Stimulated activated naive CD4-positive, alpha-beta T cell (primary cell): ENCODE measurements around the gene GAS2.

Source experiments
- DNase-seq, 6 experiments: peaks; one replicate each; lab custom pipeline; 2025; lab: John Stamatoyannopoulos, UW

GAS2 gene

DNA sequence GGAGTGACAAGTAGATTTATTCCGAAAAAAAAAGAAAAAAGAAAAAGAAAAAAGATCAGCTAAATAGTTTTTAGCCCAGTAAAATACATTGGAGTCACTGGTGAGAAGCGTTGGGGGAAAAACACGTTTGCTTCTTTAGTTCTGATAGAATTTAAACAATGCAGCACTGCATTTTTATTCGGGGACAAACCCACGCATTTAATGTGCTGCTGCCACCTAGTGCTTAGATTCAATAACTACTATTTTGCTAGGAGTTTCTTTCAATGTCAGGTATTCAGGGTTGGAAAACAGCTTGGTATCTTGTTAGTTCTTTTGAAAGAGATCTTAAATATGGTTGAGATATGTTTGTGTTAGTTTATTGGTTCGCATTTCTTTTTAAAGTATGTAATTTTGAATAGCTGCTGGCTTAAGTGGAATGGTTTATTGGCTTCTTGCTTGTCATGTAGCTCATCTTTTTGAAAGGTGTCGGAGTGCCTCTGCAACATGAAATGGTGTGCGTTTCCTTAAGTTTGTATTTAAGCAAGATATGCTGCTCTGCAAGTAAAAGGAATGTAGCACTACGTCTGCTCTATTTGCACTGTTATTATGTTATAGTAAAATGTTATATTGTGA, 121.2 kb downstream of the GAS2 start:
- DNase-seq = peak in 4 of 6 experiments; percentile 2 to 63 (median 27)

DNA sequence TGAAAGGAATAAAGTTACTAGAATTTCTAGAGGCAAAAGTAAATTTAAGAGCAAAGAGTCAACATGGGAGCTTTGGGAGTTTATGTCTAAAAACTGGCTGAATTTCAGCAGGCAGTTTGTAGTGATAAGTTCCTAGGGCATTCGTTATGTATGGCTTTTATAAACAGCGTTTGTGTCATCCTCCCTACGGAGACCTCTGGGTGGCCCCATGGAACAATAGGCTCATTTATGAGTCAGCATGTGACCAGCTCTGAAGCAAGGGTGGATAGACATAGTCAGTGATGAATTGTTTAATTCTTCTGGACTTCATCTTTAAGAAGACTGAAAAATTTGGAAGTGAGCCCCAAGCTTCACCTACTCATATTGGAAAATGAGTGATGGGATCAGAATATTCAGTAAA, 126.1 kb downstream of the GAS2 start:
- DNase-seq = no peak

DNA sequence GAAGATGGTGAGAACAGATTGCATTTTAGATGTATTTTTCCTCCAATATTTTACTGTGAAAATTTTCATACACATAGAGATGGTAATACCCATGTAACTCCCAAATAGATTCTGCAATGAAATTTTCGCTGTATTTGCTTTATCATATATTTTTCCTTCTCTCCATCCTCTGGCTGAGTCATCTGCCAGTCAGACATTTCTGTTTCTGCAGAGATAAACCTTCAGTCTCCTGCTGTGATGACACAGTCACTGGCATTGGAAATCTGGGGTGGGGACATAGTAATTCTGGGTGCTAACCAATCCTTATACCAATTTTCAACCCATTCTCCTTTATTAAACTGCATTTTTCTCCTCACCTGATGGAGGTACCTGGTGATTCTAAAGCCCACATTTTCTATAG, 129.5 kb downstream of the GAS2 start:
- DNase-seq = no peak

DNA sequence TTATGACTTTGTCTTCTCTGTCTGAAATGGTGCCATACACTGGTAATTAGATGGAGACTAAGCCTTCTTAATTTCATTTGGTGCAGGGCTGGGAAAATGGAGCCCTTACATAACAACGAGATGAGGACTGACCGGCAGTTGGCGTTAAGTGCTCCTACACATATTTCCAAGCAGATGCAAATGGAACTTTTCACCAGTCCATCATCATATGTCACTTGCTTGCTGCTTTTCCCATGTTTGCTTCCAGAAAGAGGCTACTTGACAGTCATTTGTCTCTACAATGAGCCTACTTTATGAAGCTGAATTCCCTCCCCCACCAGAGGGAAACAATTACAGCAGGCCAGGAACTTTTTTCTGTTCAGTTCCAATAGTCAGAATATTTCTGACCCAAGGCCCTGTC, 130.6 kb downstream of the GAS2 start:
- no peak for DNase-seq

DNA sequence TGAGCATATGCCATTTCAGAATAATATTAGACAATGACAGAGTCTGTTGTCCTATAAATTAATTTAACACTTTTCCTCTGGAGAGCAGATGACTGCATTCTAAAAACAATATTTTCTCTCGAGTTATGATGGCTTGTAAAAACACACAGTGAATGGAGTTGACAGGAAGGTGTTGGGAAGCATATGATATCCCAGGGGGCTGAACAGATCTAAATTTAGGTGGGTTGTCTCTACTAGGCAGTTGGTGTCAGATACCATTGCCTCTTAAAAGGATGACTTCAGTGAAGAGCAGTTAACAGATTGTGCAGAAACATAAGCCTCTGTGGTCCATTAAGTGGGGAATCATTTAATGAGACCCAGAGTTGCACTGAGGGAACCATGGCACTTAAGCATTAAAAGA, 132.5 kb downstream of the GAS2 start:
- DNase-seq = no peak

DNA sequence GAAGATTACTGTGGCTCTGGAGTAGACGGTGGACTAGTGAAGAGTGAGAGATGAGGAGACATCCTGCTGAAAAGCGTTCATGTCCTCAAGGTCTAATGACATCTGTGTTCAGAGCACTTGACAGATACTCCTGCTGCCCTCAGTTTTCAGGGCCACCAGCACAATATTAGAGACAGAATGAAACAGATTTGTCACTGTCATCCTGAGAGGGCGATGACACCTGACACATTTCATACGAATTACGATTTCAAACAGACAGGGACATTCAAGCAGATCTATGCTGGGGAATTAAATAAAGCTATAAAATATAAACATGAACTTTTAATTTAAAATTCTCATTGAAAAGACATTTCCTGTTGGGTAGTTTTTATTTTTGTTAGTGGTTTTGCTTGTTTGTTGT, 134.1 kb downstream of the GAS2 start:
- no peak for DNase-seq

DNA sequence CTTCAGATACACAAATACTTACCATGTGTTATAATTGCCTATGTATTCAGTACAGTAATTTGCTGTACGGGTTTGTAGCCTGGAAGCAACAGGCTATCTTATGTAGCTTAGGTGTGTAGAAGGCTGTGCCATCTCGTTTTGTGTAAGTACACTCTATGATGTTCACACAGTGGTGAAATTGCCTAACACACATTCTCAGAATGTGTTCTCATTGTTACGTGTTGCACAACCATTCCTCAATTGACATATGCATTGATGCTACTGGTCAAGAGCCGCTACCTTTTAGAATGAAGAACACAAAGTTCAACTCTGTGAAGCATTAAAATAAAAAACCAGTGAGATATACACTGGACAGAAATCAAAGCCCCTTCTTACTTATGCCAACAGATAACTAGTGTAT, 136.4 kb downstream of the GAS2 start:
- no peak for DNase-seq

DNA sequence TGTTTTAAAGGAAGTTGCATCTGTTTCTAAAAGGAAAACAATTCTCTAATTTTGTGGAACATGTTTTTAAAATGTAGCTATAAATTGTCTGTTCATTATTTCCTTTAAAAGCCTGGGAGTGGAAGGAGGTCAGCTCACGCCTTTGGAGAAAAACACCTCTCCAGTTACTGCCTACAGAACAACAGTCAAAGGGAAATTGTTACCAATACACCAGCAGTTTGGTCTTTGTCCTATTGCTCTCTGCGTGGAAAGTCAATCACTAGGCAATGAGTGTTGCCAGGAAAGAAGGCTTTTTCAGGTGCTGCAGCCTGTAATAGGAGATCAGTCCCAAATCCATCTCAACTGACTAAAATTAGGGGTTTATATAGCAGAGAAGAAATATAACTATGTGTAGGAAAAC, 141.0 kb downstream of the GAS2 start:
- no peak for DNase-seq

DNA sequence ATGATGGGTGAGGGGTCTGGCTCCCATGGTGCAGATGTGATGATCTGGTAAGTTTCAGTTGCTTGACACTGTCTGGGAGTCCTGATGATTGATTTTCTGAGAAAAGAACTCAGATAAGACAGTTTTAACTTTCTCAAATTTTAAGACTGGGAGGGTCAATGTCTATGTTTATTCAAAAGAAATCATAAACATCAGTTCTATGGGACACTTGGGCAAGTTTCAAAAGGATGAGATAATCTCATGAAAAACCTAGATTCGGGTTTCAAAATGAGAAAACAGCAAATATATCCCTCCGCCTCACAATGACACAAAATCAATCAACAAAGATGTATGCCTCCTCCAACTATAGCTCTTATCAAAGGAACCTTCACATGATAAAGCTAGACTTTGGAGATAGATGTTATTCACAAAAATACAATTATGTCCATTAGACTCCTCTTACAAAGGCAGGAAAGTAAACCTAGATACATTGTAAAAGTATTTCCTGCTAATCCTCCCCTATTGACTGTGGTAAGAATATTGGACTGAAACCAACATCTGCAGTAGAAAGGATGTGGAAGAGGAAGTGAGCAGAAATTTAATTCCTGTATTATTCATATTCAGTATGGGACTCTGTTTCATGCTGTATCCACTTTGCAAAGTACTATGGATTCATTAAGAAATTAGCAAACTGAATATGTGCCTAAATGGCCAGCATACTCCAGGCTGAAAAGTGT, 141.6 kb downstream of the GAS2 start:
- no peak for DNase-seq

DNA sequence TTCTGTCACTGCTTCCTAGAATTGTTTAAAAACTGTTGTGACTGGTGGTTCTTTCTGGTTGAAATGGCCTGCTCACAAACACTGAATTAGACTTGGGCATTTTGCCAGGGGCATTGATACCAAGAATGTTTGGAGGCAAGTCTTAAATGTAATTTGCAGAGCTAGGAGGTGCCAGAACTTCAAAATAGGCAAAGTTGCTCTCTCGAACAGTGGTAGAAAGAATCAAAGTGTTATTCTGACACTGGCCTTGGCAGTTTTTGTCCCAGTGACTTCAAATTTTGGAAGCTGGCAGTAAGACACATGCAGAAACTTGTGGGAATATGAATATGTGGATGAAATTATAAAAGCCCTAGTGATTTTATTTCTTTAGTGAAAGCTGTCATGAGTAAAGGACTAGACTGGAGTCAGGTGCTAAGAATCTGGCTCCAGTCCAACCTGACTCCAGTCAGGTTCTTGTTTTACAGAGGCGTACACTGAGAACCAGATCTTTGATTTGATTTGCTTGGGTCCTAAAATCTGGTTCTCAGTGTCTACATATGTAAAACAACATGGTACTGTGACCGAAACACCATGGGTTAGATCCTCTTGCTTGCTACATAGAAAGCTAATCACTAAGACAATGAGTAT, 142.3 kb downstream of the GAS2 start:
- DNase-seq = no peak

DNA sequence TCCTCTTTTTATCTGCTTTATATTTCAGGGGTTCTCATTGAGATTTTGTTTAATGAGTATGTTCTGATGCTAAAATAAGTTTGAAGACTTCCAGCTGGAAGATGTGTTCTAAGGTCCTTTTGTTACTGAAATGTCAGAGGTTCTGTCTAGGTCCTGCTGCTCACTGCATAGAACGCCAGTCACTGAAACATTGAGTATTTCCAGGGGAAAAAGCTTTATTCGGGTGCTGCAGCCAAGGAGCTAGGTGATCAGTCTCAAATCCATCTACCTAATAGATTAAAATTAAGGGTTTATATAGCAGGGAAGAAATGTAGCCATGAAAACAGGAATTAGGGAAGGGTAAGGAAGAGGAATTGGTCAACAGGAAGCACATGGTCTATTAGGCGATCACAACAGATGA, 143.5 kb downstream of the GAS2 start:
- DNase-seq = no peak

DNA sequence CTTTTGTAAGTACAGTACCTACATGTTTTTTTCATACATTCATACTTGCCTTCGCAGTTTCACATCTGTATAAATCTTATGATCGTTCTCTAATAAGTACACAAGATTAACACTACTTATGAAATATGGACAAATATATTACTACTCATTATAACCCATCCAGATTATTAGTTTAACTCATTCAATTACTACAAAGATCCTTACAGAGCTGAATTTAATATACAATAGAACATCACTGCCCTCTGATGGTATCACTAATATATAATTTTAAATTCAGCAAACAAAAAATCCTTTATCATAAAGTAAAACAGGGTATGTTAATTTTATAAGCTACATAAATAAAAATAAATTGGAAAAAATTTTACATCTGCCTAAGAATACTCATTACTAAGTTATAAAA, 155.8 kb downstream of the GAS2 start:
- no peak for DNase-seq

DNA sequence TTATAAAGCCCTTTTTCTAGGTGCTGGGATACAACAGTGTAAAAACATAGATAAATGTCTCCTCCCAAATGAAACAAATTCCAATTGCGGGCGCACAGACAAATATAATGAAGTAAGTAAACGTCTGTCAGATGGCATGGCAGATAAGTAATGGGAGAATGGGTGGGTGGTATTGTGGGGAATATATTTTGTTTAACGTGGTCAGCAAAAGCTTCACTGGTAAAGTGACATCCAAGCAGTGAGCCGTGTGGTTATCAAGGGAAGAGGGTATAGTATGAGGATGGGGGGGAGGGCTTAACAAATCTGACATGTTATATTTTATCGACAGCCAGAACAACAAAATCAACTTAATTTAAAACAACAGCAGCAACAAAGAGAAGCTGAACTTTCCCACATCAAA, 162.0 kb downstream of the GAS2 start:
- no peak for DNase-seq

DNA sequence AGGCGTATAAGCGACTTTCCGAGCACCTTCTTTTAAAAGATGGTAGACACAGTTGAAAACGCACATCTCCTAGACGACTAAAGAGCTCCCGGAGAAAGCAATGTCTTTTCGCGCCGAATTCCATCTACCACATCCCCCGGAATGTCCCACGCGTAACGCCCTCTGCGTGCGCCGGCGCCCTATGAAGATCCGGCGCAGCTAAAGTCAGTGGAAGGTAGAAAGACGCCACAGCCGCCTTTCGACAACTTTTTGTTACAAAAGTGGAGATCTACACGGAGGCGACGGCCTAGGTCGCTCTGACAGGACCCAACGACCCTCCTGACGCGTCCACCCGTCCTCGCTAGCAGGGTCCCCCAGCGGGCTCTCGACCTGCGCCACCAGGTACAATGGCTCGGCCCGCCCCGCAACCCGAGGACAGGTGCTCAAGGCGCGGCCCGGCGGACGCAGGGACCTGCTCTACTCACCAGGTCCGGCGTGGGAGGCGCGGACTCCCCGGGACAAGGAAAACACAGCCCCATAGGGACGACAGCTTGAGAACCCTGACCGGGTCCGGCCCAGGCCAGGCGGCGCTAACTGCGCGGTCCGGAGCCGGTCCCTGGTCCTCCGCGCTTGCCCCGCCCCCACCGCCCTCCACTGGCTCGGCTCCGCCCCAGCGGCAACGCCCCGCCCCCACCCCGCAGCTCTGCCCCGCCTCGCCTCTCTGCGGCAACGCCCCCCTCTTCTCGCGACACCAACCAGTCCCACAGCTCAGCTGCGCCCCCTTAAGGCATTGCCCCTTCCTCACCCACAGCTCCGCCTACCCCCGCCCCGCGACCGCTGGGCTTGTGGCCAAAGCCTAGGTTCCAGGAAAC, 163.0 kb downstream of the GAS2 start, which contains the start of gene SVIP:
Gene SVIP, minus strand, starts transcription at position 571 of the 851 bp plus-strand sequence. Its CDS starts 53 bp downstream, at position 518.
- peak; percentile 84 to 96 (median 92) for DNase-seq

DNA sequence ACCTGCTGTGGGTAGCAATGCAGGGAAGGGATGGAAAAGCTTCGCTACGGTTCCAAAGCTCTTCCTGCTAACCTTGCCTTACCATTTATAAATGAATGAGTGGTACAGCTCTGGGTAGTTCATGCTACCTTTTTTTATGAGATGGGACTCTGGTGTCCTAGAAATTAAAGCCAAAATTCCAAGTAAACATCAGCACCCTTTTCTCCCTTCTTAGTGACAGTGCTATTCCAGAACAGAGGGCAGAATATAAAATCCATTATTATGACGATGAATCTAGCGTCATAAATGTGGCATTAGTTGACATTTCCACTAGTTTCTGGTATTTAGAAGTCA, 163.6 kb downstream of the GAS2 start:
- no peak for DNase-seq

DNA sequence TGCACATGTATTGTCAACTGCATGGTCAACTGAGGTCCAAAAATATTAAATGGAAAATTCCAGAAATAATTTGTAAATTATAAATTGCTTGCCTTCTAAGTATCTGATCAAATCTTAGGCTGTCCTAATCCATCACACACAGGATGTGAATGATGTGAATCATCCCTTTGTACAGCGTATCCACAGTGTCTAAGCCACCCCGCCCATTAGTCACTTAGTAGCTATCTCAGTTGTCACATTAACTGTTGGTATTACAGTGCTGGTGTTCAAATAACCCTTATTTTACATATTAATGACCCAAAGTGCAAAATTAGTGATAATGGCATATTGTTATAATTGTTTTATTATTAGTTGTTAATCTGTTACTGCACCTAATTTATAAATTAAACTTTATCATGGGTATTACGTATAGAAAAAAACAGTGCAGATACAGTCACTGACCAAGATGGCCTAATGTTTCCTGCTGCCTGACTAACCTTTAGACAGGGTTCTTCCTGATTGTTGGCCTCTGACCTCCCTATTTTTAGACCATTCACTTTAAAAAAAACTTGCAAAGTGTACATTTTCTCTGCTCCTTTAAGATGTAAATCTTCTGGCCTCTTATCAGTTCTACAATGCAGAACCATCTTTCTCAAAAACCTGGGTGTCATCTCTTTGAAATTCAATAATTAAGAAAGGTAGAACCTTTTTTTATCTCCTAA, 166.1 kb downstream of the GAS2 start:
- no peak for DNase-seq

DNA sequence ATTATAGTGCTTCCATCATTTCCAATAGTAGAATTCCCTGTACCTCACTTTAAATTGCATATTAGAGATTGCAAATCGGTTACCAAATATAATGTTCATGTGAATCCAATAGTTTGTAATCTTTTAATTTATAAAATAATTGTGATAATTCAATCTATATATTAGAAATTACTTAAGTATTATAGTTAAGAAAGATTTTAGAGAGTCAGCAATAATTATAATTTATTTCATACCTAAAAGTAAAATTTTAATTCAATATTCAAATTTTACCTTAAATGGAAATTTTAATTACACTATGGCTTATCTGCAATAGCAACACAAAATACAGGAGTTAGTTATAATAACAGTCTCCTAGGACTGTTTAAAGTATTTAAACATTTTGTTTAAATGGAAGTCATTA, 180.3 kb downstream of the GAS2 start:
- no peak for DNase-seq

DNA sequence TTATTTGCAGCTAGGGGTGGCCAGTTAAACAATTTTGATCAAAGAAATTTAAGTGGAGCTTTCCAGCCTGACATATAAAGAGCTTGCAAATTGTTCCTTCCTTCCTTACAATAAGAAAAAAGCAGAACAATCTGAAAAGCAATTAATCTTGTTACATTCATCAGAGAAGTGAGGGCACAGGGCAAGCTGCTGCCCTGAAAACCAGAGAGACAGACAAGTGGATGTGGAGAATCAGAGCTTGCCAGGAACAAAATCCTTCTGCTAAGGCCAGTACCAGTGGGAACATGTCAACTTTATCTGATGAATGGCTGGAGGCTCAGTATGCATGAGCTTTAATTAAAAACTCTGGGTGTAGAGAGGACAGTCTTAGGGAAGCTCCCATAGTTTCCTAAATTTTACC, 185.1 kb downstream of the GAS2 start:
- DNase-seq = no peak

DNA sequence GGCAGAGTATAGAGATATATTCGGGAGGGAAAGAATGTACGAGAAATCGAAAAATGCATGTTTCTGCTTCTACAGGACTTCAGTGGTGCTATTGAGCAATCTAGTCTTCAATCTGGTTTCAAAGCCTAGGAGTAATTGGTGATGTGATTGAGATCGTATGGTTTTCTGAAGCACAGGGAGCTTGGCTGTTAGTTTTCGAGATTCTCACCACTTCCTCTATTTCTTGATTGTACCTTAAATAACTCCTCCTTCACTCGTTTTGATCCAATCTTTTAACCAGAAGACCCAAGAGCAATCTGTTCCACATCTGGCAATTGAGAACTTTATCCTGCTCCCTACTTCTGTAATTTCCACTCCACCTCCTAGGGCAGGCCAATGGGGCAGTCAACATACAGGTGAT, 193.3 kb downstream of the GAS2 start:
- DNase-seq = no peak

DNA sequence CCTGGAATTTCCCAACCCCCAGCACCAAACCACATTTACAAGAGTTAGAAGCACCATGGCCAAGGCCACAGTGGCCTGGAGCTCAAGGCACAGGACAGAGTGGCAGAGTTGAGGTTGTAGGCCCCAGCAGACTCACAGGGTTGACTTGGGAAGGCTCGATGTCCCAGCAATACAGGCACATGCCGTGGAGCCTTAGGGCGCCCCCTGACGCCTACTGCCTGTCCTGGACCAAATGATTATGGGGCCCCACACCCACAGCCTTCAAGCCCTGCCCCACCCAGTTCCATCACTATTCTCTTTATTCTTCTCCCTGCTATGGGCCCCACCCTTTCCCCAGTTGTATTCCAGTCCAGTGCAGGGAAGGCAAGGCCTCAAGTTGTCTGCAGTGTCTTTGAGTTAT, 193.8 kb downstream of the GAS2 start, which contains the start of gene CCDC179:
Gene CCDC179, minus strand, starts transcription at position 234 of the 400 bp plus-strand sequence. Its CDS starts 53 bp downstream, at position 181.
- DNase-seq = no peak
